GM19099 (cell line): ENCODE data around the gene MLST8.

Experiments
- POLR2A ChIP-seq: IDR thresholded peaks from 3 replicates; pipeline ENCODE4 v1.6.1; 2011; ENCODE audit warnings: low read depth; ENCODE audit not compliant: insufficient read length; ENCODE audit errors: extremely low read depth

MLST8 gene

DNA sequence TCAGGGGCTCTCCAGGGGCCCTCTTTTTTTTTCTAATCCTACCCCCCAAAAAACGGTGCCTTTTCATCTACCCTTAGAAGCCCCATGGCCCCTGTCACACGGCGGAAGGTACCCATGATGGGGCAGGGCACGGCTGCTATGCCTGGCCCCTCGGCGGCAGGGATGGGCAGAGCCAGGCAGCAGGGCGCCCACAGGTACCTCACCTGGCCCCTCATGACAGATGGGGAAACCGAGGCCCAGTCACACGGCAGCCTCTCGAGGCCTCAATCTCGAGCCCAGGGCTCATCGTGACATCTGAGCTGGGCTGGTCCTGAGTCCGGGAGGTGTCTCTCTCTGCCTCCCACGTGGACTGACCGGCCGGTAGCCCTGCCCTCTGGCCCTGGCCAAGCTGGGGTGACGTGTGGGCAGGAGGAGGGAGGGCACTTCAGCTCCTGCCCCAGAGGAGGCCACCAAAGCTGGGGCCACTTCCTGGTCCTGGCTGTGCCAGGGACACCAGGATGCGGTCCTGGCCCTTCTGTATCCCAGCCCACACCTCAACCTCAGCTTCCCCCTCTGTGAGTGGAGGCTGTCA lies 38.1 kb upstream of the MLST8 start:
- TF ChIP-seq POLR2A = no peak

DNA sequence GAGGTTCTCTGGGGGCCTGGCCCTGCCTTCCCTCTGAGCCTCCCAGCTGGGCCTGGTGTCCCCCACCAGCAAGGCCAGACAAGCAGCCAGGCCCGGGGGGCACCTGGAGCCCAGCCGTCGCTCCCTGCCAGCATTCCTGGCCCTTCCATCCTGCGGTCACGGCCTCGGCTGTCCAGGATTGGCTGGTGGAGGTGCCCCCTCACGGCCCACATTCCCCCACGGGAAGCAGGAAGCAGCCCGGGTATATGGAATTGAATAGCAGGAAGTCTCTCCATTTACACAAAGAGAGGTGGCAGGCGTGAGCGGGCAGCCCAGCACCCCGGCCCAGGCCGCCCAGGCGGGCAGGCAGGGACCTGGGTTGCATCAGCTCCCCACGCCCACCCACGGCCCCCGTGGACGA lies 35.2 kb upstream of the MLST8 start:
- TF ChIP-seq POLR2A = no peak

DNA sequence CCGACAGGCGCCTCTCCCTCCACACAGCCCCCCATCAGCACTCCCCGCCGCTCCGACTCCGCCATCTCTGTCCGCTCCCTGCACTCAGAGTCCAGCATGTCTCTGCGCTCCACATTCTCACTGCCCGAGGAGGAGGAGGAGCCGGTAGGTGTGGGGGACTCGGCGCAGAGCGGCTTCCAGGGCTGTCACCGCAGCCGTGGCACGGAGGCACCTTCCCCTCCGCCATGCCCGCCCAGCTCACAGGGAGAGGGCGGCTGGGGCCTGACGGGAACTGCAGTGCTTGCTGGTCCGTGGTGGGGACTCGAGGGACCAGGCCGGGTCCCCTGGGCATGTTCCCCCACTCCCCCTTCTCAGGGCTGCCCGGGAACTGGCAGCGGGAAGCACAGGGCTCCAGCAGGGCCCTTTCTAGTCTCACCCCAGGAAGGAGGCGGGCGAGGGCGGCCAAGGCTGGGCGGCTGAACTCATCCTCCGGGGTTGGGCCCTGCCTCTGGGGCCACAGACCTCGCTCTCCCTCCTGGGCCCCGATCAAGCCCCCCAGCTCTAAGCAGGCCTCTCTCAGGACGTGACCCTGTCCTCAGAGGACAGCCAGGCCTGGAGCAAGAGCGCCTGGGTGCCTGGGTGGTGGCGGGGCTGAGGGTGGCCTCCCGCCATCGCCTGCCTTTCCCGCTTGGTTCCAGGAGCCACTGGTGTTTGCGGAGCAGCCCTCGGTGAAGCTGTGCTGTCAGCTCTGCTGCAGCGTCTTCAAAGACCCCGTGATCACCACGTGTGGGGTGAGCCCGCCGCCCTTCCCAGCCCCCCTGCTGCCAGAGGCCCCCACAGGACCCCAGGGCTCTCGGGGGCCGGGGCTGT lies 34.4 kb upstream of the MLST8 start:
- no peak for TF ChIP-seq POLR2A

DNA sequence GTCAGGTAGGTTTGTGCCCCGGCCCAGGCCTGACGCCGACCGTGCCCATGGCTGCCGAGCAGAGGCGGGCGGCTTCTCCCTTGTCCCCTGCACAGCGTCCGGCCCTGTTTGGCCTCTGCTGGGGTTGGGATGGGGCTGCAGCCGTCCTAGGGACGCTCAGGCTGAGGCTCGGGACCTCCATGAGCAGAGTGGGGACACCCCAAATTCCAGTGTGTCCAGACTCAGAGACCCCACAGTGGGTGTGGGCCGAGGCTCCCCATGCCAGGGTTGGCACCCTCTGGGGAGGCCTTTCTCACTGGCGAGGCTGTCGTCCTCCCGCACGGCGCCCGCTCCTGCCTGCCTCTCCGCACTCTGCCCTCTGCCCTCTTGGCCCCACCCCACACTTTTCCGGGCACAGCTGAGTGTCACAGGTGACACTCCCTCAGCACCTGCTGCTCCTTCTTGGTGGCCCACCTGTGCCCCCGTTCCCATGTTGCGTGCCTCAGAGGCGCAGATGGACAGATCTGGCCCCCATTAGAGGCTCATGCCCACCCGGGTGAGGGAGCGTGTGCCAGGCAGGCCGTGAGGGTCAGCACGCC lies 33.6 kb upstream of the MLST8 start:
- TF ChIP-seq POLR2A = no peak

DNA sequence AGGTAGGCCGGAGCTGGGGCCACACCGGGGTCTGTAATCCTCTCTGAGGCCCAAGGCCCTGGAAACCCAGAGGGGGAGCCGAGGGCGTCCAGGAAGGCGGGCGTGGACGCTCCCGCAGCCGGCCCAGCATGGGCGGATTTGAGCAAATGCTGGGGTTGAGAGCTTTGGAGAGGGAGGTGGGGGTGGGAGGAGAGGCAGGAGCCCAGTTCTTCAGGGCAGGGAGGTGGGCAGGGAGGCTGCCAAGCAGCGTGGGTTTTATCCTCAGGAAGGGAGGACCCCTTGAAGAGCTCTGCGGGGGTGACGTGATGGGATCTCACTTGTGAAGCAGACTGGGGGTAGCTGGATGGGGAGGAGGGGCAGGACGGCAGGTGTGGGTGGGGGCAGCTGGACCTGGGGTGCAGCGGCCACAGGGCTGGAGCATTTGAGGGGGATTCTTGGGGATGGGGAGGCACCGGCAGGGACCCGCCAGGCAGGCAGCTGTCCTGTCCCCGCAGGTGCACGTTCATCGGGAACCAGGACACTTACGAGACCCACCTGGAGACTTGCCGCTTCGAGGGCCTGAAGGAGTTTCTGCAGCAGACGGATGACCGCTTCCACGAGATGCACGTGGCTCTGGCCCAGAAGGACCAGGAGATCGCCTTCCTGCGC lies 32.4 kb upstream of the MLST8 start:
- TF ChIP-seq POLR2A = no peak

DNA sequence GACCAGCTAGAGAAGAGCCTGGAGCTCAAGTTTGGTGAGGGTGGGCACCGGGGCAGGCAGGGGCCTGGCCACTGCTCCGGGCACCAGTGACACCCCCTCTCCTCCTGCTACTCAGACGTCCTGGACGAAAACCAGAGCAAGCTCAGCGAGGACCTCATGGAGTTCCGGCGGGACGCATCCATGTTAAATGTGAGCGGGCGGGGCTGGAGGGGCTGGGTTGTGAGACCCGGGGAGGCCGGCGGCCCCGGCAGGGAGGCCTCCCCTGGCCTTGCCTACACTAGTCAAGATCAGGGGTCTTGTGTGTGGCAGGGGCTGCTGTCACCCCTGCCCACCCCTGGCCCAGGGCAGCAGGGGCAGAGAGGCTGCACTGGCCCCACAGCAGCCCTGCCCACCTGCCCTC lies 31.9 kb upstream of the MLST8 start:
- no peak for TF ChIP-seq POLR2A

DNA sequence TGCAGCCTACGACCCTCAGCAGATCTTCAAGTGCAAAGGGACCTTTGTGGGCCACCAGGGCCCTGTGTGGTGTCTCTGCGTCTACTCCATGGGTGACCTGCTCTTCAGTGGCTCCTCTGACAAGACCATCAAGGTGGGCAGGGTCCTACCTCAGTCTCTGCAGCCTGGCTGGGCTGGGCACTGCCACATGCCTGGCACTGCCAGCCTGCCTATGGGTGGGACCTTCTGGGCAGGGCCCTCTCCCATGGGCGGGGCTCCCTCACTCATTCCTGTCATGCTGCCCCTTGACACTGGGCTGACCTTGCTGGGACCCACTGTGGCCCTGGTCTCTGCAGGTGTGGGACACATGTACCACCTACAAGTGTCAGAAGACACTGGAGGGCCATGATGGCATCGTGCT lies 31.3 kb upstream of the MLST8 start:
- no peak for TF ChIP-seq POLR2A

DNA sequence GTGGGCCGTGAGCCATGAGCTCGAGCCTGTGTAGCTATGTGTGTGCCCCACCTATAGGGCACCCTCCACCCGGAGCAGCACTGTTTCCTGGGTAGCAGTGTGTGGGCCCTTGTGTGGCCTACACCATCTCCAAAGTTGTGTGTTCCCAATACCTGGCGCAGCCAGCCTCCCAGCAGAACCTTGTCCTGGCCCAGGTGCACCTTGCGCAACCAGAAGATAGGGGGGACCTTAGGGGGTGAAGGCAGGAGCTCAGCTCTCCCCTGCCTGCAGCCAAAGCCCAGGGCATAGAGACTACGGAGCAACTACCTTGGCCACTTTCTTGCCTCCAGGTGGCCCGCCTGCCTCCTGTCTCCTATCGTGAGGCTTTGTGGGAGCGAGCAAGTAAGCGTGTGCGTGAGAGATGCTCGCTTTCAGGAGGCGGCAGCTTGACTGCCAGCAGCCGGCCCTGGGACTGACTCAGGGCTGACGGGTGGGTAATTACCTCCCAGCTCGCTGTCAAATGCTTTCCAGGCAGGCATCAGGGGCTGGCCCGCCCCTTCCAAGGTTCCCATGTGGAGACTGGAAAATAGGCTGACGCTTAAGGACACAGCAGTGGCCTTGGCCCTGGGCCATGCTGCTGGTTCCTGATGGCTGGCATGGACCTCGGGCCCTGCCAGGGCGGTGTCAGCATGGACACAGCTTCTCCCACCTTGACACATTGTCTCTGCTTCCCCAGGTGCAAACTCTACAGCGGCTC lies 30.7 kb upstream of the MLST8 start:
- TF ChIP-seq POLR2A = no peak

DNA sequence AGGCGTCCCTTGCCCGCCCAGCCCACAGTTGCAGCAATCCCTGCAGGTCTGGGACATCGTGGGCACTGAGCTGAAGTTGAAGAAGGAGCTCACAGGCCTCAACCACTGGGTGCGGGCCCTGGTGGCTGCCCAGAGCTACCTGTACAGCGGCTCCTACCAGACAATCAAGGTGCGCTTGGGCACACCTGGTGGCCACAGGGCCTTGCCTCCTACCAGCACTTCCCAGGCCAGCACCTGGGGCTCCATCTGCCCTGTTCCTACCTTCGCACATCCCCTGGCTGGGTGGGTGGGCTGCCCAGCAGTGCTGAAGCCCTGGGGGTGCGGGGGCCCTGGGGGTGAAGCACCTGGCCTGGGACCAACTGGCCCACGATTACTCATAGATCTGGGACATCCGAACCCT lies 29.8 kb upstream of the MLST8 start:
- TF ChIP-seq POLR2A = no peak

DNA sequence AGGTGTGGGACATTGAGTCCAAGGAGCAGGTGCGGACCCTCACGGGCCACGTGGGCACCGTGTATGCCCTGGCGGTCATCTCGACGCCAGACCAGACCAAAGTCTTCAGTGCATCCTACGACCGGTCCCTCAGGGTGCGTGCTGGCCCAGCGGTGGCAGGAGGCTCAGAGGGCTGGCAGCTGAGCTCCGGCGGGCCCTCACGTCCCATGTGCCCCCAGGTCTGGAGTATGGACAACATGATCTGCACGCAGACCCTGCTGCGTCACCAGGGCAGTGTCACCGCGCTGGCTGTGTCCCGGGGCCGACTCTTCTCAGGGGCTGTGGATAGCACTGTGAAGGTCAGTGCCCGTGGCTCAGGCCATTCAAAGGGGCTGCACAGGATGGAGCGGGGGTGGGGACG lies 29.2 kb upstream of the MLST8 start:
- TF ChIP-seq POLR2A = no peak

DNA sequence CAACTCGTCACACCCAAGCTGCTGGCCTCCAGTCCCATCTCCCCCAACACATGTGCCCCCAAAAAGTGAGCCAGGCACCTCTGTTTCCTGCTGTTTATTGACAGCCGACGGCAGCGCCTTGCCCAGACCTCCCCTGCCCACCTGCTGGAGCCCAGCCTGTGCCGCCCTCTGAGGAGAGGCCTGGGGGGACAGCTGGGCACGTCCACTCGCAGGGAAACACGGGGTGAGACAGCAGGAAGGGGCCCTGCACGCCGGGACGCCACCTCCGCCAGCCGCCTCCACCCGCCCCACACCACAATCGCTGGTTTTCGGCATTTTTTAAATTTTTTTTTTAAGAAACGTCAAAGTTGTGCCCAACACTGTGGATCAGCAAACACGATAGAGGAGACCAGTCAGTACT lies 28.2 kb upstream of the MLST8 start:
- no peak for TF ChIP-seq POLR2A

DNA sequence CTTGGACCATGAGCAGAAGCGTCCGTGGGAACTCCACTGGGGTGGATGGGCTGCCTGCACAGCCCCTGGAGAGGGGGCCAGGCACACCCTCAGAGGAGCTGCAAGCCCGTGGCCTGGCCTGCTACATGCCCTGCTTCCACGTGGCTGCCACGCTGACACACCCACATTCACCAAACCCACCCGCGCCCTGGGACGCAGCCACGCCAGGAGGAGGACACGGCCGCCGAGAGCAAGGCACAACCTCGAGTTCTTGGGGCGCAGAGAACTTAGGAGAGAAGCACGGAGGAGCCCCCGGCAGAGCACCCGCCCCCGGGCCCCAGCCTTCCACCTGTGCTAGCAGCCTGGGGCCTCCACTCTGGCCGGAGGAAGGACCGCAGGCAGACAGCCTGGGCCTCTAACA lies 27.7 kb upstream of the MLST8 start:
- no peak for TF ChIP-seq POLR2A

DNA sequence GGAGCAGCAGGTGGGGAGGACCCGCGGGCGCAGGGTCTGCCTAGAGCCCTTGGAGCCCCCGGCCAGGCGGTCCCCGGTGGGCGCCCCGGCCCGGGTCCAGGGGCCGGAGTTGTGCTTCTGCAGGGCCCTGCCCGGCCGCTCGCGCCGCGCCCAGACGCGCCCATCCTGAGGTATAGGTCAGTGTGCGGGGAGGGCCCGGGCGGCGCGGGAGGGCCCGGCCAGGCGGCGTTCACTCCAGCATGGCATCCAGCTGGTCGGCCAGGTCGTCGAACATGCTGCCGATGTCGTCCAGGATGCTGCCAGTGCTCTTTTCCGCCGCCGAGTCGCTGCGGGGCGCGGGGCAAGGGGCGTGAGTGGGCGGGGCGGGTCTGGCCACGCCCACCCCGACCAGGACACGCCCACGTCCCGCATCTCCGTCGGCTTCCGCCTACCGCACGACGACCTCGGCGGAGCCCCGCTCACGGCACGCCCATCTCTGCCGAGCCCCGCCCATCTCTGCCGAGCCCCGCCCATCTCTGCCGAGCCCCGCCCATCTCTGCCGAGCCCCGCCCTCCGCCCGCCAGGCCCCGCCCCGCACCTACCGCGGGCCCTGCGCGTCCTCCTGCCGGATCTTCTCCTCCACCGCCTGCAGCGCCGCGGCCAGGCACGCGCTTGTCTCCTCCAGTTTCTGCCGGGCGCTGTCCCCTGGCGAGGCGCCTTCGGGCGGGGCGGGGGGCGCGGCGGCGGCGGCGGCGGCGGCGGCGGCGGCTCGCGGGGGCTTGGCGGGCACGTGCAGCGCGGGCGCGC lies 26.7 kb upstream of the MLST8 start:
- TF ChIP-seq POLR2A = no peak

DNA sequence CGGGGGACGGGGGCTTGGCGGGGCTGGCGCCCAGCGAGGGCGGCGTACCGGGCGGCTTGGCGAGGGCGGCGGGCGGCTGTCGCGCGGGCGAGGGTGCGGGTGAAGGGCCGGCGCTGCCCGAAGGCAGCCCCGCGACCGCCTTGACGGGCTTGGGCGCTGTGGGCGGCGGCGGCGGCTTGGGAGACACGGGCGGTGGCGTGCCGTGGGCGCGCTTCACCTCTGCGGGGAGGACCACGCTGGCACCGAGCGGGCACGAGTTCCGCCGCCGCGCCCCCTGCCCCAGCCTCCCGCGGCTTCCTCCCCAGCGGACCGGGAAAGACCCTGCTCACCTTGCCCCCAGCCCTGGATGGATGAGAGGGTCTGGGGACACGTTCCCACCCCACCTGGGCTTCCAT lies 26.1 kb upstream of the MLST8 start:
- no peak for TF ChIP-seq POLR2A
